ENCODE data around the gene LRRC31.

Gene LRRC31

GRCh38 chr3:169879845-169880575 is 10.3 kb upstream of the LRRC31 start:
- Mint-ChIP-seq H3K9me3 (no peaks in the 10 kb centered on the region), H3K27ac (no peak overlapping the region), H3K4me3 (no peak overlapping the region), H3K4me1 (ENCODE audit: low read depth) (peaks cover 10% of the 10 kb centered on the region), H3K27me3 (peaks cover 1% of the 10 kb centered on the region), H3K36me3 (ENCODE audit: low read depth) (no peaks in the 10 kb centered on the region)
- intact Hi-C loops (cut with micrococcal nuclease) = no loop called here

- Mint-ChIP-seq H3K4me1 (ENCODE audit: low read depth) (peaks cover 10% of the 10 kb centered on the region), H3K4me3 (no peak overlapping the region), H3K36me3 (ENCODE audit: low read depth) (no peaks in the 10 kb centered on the region), H3K27ac (no peak overlapping the region), H3K27me3 (no peaks in the 10 kb centered on the region), H3K9me3 (no peaks in the 10 kb centered on the region)
- intact Hi-C loops (cut with micrococcal nuclease) = no loop called here
Measured at GRCh38 chr3:169879013-169879557, 9.3 kb upstream of the LRRC31 start.

GRCh38 chr3:169871129-169871886 is 1.6 kb upstream of the LRRC31 start:
- H3K4me1 Mint-ChIP-seq (ENCODE audit: low read depth) = peaks cover 23% of the 10 kb centered on the region
- H3K36me3 Mint-ChIP-seq (ENCODE audit: low read depth) = no peaks in the 10 kb centered on the region
- no peaks in the 10 kb centered on the region for H3K27me3 Mint-ChIP-seq
- no peaks in the 10 kb centered on the region for H3K9me3 Mint-ChIP-seq
- intact Hi-C loops (cut with micrococcal nuclease) = no loop called here
- H3K27ac Mint-ChIP-seq = no peak overlapping the region
- no peak overlapping the region for H3K4me3 Mint-ChIP-seq

- intact Hi-C loops (cut with micrococcal nuclease) = loop anchor here (10.0 kb wide), 2 partner anchors 104 to 226 kb away; partner anchors contain the start of genes ACTRT3 and TERC
Measured at GRCh38 chr3:169868369-169868768, 1.4 kb downstream of the LRRC31 start.

GRCh38 chr3:169867584-169868210 is 2.0 kb downstream of the LRRC31 start:
- H3K4me1 Mint-ChIP-seq (ENCODE audit: low read depth) = peaks cover 23% of the 10 kb centered on the region
- H3K9me3 Mint-ChIP-seq = no peaks in the 10 kb centered on the region
- no peak overlapping the region for H3K27ac Mint-ChIP-seq
- intact Hi-C loops (cut with micrococcal nuclease) = loop anchor here (10.0 kb wide), 2 partner anchors 103 to 227 kb away; partner anchors contain the start of genes ACTRT3 and TERC
- H3K4me3 Mint-ChIP-seq = no peak overlapping the region
- H3K36me3 Mint-ChIP-seq (ENCODE audit: low read depth) = no peaks in the 10 kb centered on the region
- H3K27me3 Mint-ChIP-seq = peaks cover 2% of the 10 kb centered on the region

More at GRCh38 chr3:169868369-169868768, 1.4 kb downstream of the LRRC31 start:
- Mint-ChIP-seq H3K27me3 (peaks cover 2% of the 10 kb centered on the region), H3K4me3 (no peak overlapping the region), H3K36me3 (ENCODE audit: low read depth) (no peaks in the 10 kb centered on the region), H3K27ac (no peak overlapping the region), H3K9me3 (no peaks in the 10 kb centered on the region), H3K4me1 (ENCODE audit: low read depth) (peaks cover 23% of the 10 kb centered on the region)

GRCh38 chr3:169865176-169865767 is 4.5 kb downstream of the LRRC31 start:
- H3K27me3 Mint-ChIP-seq = peaks cover 9% of the 10 kb centered on the region
- no peaks in the 10 kb centered on the region for H3K9me3 Mint-ChIP-seq
- peaks cover 18% of the 10 kb centered on the region for H3K4me1 Mint-ChIP-seq (ENCODE audit: low read depth)
- intact Hi-C loops (cut with micrococcal nuclease) = loop anchor here (2.0 to 10.0 kb wide), 3 partner anchors 100 to 230 kb away; partner anchors contain the start of genes ACTRT3, SEC62 and TERC
- no peaks in the 10 kb centered on the region for H3K36me3 Mint-ChIP-seq (ENCODE audit: low read depth)
- H3K27ac Mint-ChIP-seq = peak overlapping the region; percentile 52
- peak overlapping the region; percentile 10 for H3K4me3 Mint-ChIP-seq

- Mint-ChIP-seq H3K36me3 (ENCODE audit: low read depth) (no peaks in the 10 kb centered on the region), H3K9me3 (no peaks in the 10 kb centered on the region), H3K4me3 (no peak overlapping the region), H3K27me3 (peaks cover 9% of the 10 kb centered on the region), H3K4me1 (ENCODE audit: low read depth) (peaks cover 11% of the 10 kb centered on the region), H3K27ac (no peak overlapping the region)
- intact Hi-C loops (cut with micrococcal nuclease) = loop anchor here (2.0 to 10.0 kb wide), 3 partner anchors 99 to 231 kb away; partner anchors contain the start of genes ACTRT3, SEC62 and TERC
Measured at GRCh38 chr3:169864270-169864669, 5.5 kb downstream of the LRRC31 start.

- Mint-ChIP-seq H3K27ac (no peak overlapping the region), H3K27me3 (peaks cover 9% of the 10 kb centered on the region), H3K36me3 (ENCODE audit: low read depth) (no peaks in the 10 kb centered on the region), H3K9me3 (no peaks in the 10 kb centered on the region), H3K4me1 (ENCODE audit: low read depth) (peaks cover 11% of the 10 kb centered on the region), H3K4me3 (no peak overlapping the region)
- intact Hi-C loops (cut with micrococcal nuclease) = loop anchor here (1.0 to 10.0 kb wide), 4 partner anchors 99 to 231 kb away; partner anchors contain the start of genes ACTRT3, GPR160 and TERC
Measured at GRCh38 chr3:169863458-169863899, 6.3 kb downstream of the LRRC31 start.

GRCh38 chr3:169861871-169862270 is 7.9 kb downstream of the LRRC31 start:
- Mint-ChIP-seq H3K36me3 (ENCODE audit: low read depth) (no peaks in the 10 kb centered on the region), H3K9me3 (no peaks in the 10 kb centered on the region)
- intact Hi-C loops (cut with micrococcal nuclease) = loop anchor here (10.0 kb wide), 2 partner anchors 97 to 233 kb away; partner anchors contain the start of genes ACTRT3 and TERC

GRCh38 chr3:169857811-169858210 is 11.9 kb downstream of the LRRC31 start:
- H3K36me3 Mint-ChIP-seq (ENCODE audit: low read depth) = no peaks in the 10 kb centered on the region
- H3K4me3 Mint-ChIP-seq = no peak overlapping the region
- H3K4me1 Mint-ChIP-seq (ENCODE audit: low read depth) = no peaks in the 10 kb centered on the region
- intact Hi-C loops (cut with micrococcal nuclease) = no loop called here
- H3K9me3 Mint-ChIP-seq = no peaks in the 10 kb centered on the region
- H3K27ac Mint-ChIP-seq = no peak overlapping the region
- peaks cover 13% of the 10 kb centered on the region for H3K27me3 Mint-ChIP-seq

More at GRCh38 chr3:169861871-169862270, 7.9 kb downstream of the LRRC31 start:
- peaks cover 11% of the 10 kb centered on the region for H3K4me1 Mint-ChIP-seq (ENCODE audit: low read depth)
- no peak overlapping the region for H3K27ac Mint-ChIP-seq
- H3K27me3 Mint-ChIP-seq = peaks cover 9% of the 10 kb centered on the region
- H3K4me3 Mint-ChIP-seq = no peak overlapping the region

- no peak overlapping the region for H3K4me3 Mint-ChIP-seq
- H3K4me1 Mint-ChIP-seq (ENCODE audit: low read depth) = no peaks in the 10 kb centered on the region
- intact Hi-C loops (cut with micrococcal nuclease) = no loop called here
- H3K27me3 Mint-ChIP-seq = peaks cover 6% of the 10 kb centered on the region
- H3K36me3 Mint-ChIP-seq (ENCODE audit: low read depth) = no peaks in the 10 kb centered on the region
- no peaks in the 10 kb centered on the region for H3K9me3 Mint-ChIP-seq
- no peak overlapping the region for H3K27ac Mint-ChIP-seq
Measured at GRCh38 chr3:169855514-169855913, 14.2 kb downstream of the LRRC31 start.

- peaks cover 2% of the 10 kb centered on the region for H3K27me3 Mint-ChIP-seq
- no peaks in the 10 kb centered on the region for H3K4me1 Mint-ChIP-seq (ENCODE audit: low read depth)
- H3K9me3 Mint-ChIP-seq = no peaks in the 10 kb centered on the region
- no peak overlapping the region for H3K27ac Mint-ChIP-seq
- intact Hi-C loops (cut with micrococcal nuclease) = no loop called here
- H3K36me3 Mint-ChIP-seq (ENCODE audit: low read depth) = no peaks in the 10 kb centered on the region
- H3K4me3 Mint-ChIP-seq = no peak overlapping the region
Measured at GRCh38 chr3:169850618-169851017, 19.1 kb downstream of the LRRC31 start.

GRCh38 chr3:169848741-169849140 is 21.0 kb downstream of the LRRC31 start:
- H3K27ac Mint-ChIP-seq = no peak overlapping the region
- no peaks in the 10 kb centered on the region for H3K36me3 Mint-ChIP-seq (ENCODE audit: low read depth)
- peaks cover under 1% of the 10 kb centered on the region for H3K27me3 Mint-ChIP-seq
- intact Hi-C loops (cut with micrococcal nuclease) = no loop called here
- H3K4me1 Mint-ChIP-seq (ENCODE audit: low read depth) = peaks cover 2% of the 10 kb centered on the region
- no peaks in the 10 kb centered on the region for H3K9me3 Mint-ChIP-seq
- no peak overlapping the region for H3K4me3 Mint-ChIP-seq

All from dendritic cell treated with granulocyte-macrophage colony-stimulating factor and Interleukin-4, amounts not matched to agents 40 ng/mL and 50 ng/mL, for 4 days (primary cell).